ENCODE measurements around the gene IPO9.

DNA sequence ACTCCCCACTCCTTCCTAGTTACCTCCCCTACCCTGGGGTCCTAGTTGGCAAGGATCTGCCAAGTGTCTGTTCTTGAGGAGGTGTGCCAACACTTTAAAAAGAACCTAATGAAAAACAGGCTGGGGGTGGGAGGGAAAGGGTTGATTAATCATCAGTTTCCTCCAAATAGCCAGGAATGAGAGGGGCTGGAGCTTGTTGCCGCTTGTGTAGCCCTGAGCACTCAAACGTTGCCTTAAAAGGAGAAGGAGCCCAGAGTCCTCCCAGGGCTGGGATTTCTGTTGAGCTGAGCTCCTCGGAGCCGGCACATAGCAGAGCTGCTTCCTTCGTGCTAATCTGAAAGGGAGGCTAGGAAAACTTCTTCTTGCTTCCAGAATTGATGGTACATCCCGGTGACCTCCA lies 75.6 kb downstream of the IPO9 start:
- TF ChIP-seq CTCF (IDR thresholded peaks at IDR 0.05; ENCODE audit: insufficient read depth, low read length) (no peak), SPI1 (IDR thresholded peaks at IDR 0.05; ENCODE audit: borderline replicate concordance, low read depth) (no peak), GABPA (IDR thresholded peaks at IDR 0.05; ENCODE audit: low read depth) (no peak), POLR2AphosphoS5 (IDR thresholded peaks at IDR 0.05; ENCODE audit: low read depth) (no peak)
